ENCODE data around the gene SEPTIN6.

DNA sequence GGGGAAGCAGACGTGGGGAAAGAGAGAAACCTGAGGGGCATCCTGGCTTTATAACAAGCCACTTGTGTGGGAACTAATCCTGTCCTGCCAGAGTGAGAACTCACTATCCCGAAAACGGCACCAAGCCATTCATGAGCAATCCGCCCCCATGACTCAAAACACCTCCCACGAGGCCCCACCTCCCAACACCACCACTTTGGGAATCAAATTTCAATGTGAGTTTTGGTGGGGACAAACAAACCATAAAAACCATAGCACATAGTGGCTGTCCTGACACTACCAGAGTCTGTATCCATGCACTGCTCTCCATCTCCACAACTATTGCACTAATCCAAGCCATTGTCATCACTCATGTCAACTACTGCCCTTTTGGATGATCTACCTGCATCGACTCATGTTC, 28.5 kb upstream of the SEPTIN6 start:
- TF ChIP-seq CTCF (conservative IDR thresholded peaks at IDR 0.05; ENCODE audit: low read depth, low read length) (no peak), EZH2 (IDR thresholded peaks at IDR 0.05; ENCODE audit: borderline replicate concordance, low read depth, low read length, poor library complexity, severe bottlenecking) (no peak)

Measured in A673 (cell line).